Panc1 (cell line): ENCODE measurements around the gene ENOPH1. TPM values are rescaled to one million over a fixed set of nuclear protein-coding genes. Genes with fewer than 3 reads are reported as not detected.

Experiments used
- ATAC-seq: fragments of 200-7000 bp; cut with Tn5 transposase; 2 replicates; pipeline ENCODE4 v1.9.1; 2020; ENCODE audit warnings: mild to moderate bottlenecking, moderate library complexity
- BruUV-seq: library from RNA; stranded (reverse); fragments of 400-500 nt; replicated peaks from 2 replicates; lab custom pipeline; 2021; lab: Mats Ljungman, UMichigan
- CTCF ChIA-PET: fragments of 300-600 bp; sonication (Branson Sonifier 250); formaldehyde crosslinking; loops from one replicate; lab custom pipeline; 2022; ENCODE audit warnings: antibody characterized with exemption; lab: Charles Lee
- POLR2A ChIA-PET: fragments of 300-600 bp; sonication (Branson Sonifier 250); formaldehyde crosslinking; loops from one replicate; lab custom pipeline; 2022; ENCODE audit warnings: antibody characterized with exemption; lab: Charles Lee
- DNase-seq: peaks from one replicate; pipeline ENCODE4 v3.0.0-alpha.2; 2010; ENCODE audit warnings: low read depth, low spot score
- H3K27ac ChIP-seq: 2 replicates; pipeline ENCODE4 v1.5.1; 2011; ENCODE audit warnings: mild to moderate bottlenecking, low read length, inconsistent platforms
- H3K27me3 ChIP-seq: fragments of 200-500 bp; sonication (Bioruptor generic); 2 replicates; pipeline ENCODE4 v1.6.0; 2014; ENCODE audit warnings: low read length, inconsistent platforms; ENCODE audit not compliant: control insufficient read depth, insufficient read depth
- H3K36me3 ChIP-seq: fragments of 200-500 bp; sonication (Bioruptor generic); 2 replicates; pipeline ENCODE4 v1.5.1; 2014; ENCODE audit warnings: inconsistent platforms, mild to moderate bottlenecking, low read length, moderate library complexity; ENCODE audit not compliant: control insufficient read depth, insufficient read depth
- H3K4me1 ChIP-seq: 2 replicates; pipeline ENCODE4 v1.5.1; 2011; ENCODE audit warnings: inconsistent platforms, mild to moderate bottlenecking, low read length, moderate library complexity; ENCODE audit not compliant: control insufficient read depth, insufficient read depth
- H3K4me3 ChIP-seq, 2 experiments: 2 replicates each; pipeline ENCODE4 v1.5.1; 2011 to 2012; ENCODE audit warnings: low read depth in 2 of 2, low read length in 2 of 2, mild to moderate bottlenecking in 2 of 2, inconsistent platforms in 1 of 2, moderate library complexity in 1 of 2
- H3K9me3 ChIP-seq: fragments of 200-500 bp; sonication (Bioruptor generic); 2 replicates; pipeline ENCODE4 v1.5.1; 2014; ENCODE audit warnings: low read depth, mild to moderate bottlenecking, inconsistent platforms, low read length, moderate library complexity; ENCODE audit not compliant: control insufficient read depth, insufficient read depth
- POLR2AphosphoS5 ChIP-seq: IDR thresholded peaks from 2 replicates; pipeline ENCODE4 v1.6.1; 2012; ENCODE audit warnings: mild to moderate bottlenecking, low read depth, low read length, moderate library complexity
- REST ChIP-seq, 2 experiments: IDR thresholded peaks; 2 replicates each; pipeline ENCODE4 v1.6.1; 2011 to 2012; ENCODE audit warnings: low read depth in 2 of 2, control low read depth in 1 of 2, low read length in 1 of 2, mild to moderate bottlenecking in 1 of 2, moderate library complexity in 1 of 2; ENCODE audit not compliant: insufficient read depth in 1 of 2
- SIN3A ChIP-seq: IDR thresholded peaks from 2 replicates; pipeline ENCODE4 v1.6.1; 2012; ENCODE audit warnings: low read depth, mild to moderate bottlenecking, low read length, moderate library complexity, borderline replicate concordance; ENCODE audit not compliant: insufficient read depth
- TCF7L2 ChIP-seq: IDR thresholded peaks from 2 replicates; pipeline ENCODE4 v1.6.1; 2011; ENCODE audit warnings: mild to moderate bottlenecking, low read depth, low read length, inconsistent platforms
- in situ Hi-C: cut with HindIII; loops from 2 replicates; pipeline ENCODE4 v1.10.0; 2016; ENCODE audit warnings: low sequenced_read_pairs, low pct_unique_long_range_greater_than_20kb
- intact Hi-C: fragments of 100-400 bp; cut with micrococcal nuclease; formaldehyde crosslinking; loops from one replicate; pipeline ENCODE4 v1.10.0; 2022; ENCODE audit not compliant: unreplicated experiment
- total RNA-seq: library from RNA; stranded (reverse); gene quantifications from one replicate; pipeline ENCODE4 v1.2.1, GENCODE V29; 2021; ENCODE audit not compliant: unreplicated experiment
- TF ChIP-seq, protein P1 (sequence below): fragments of 450-650 bp; IDR thresholded peaks from 2 replicates; pipeline ENCODE4 v1.5.1; 2017; ENCODE audit warnings: mild to moderate bottlenecking

The ENOPH1 gene
- total RNA-seq, 1 experiment from 2014 or later = 34.7 TPM

- no peaks in the 10 kb centered on the region for H3K4me1 ChIP-seq
- TF ChIP-seq POLR2AphosphoS5 (no peak), SIN3A (no peak), REST (IDR thresholded peaks at IDR 0.05; ENCODE audit: insufficient read depth in 1 of 2, low read depth in 2 of 2, low read length in 1 of 2) (no peak), TCF7L2 (no peak)
- TF ChIP-seq, protein P1, sequence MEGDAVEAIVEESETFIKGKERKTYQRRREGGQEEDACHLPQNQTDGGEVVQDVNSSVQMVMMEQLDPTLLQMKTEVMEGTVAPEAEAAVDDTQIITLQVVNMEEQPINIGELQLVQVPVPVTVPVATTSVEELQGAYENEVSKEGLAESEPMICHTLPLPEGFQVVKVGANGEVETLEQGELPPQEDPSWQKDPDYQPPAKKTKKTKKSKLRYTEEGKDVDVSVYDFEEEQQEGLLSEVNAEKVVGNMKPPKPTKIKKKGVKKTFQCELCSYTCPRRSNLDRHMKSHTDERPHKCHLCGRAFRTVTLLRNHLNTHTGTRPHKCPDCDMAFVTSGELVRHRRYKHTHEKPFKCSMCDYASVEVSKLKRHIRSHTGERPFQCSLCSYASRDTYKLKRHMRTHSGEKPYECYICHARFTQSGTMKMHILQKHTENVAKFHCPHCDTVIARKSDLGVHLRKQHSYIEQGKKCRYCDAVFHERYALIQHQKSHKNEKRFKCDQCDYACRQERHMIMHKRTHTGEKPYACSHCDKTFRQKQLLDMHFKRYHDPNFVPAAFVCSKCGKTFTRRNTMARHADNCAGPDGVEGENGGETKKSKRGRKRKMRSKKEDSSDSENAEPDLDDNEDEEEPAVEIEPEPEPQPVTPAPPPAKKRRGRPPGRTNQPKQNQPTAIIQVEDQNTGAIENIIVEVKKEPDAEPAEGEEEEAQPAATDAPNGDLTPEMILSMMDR = no peak
- CTCF ChIA-PET = no interaction called here
- ATAC-seq (no peak), DNase-seq (no peak)
- intact Hi-C loops = no loop called here
- no peak overlapping the region for H3K4me3 ChIP-seq
- H3K36me3 ChIP-seq = no peaks in the 10 kb centered on the region
- no peak overlapping the region for H3K27ac ChIP-seq
- in situ Hi-C loops = no loop called here
- peaks cover 6% of the 10 kb centered on the region; the same call in 1 of the 2 replicates for H3K9me3 ChIP-seq
- BruUV-seq = no TSS peak
- no peaks in the 10 kb centered on the region for H3K27me3 ChIP-seq
- POLR2A ChIA-PET = no interaction called here
Measured at GRCh38 chr4:82381235-82381634, 49.2 kb upstream of the ENOPH1 start.

DNA sequence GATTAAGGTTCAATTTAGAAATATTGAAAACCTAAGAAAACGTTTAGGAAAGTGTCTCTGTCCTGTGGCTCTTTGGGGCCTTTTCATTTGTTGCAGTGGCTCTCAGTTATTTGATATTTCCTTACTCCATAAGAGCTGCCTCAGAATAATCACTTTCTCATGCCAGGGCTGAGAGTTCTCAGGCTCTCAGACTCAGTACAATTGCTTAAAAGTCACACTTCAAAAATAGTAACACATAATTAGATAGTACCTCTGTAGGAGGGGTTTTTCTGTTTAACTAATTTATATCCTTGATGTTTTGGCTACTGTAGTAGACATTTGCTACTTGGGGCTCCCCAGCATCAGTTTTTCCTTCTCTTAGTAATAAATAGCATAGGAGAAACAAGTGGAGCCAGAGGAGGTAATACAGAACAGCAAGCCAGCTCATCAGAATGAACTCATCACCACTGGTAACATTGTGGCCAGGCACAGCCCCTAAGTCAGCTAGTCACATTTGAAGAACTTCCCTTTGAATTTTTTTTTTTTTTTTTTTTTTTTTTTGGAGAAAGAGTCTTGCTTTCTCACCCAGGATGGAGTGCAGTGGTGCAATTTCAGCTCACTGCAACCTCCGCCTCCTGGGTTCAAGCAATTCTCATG, 48.6 kb upstream of the ENOPH1 start:
- ATAC-seq (no peak), DNase-seq (no peak)
- in situ Hi-C loops (no loop called here), intact Hi-C loops (no loop called here)
- Histone ChIP-seq H3K4me3 (no peak overlapping the region), H3K9me3 (peaks cover 6% of the 10 kb centered on the region; the same call in 1 of the 2 replicates), H3K4me1 (no peaks in the 10 kb centered on the region), H3K27me3 (no peaks in the 10 kb centered on the region), H3K27ac (no peak overlapping the region), H3K36me3 (no peaks in the 10 kb centered on the region)
- ChIA-PET POLR2A (interaction anchor here (0.6 kb wide), 1 partner anchor 1361 kb away, joined by 9 read pairs; no protein-coding TSS in a partner anchor), CTCF (no interaction called here)
- BruUV-seq = no TSS peak
- TF ChIP-seq, protein P1 = no peak
- TF ChIP-seq REST (IDR thresholded peaks at IDR 0.05; ENCODE audit: insufficient read depth in 1 of 2, low read depth in 2 of 2, low read length in 1 of 2) (no peak), POLR2AphosphoS5 (no peak), TCF7L2 (no peak), SIN3A (no peak)
